SK-N-SH (cell line): ENCODE results near the gene FCHSD2. TPM values are rescaled to one million over a fixed set of nuclear protein-coding genes. Genes with fewer than 3 reads are reported as not detected.
"Not testable (repeated sequence)": the region's sequence is repeated elsewhere in the genome, so short reads cannot be mapped to it uniquely, and the experiment has no call there.

Experiments
- CTCF ChIA-PET: fragments of 300-600, 350-600 bp; formaldehyde crosslinking; extraction: SDS; loops from one replicate; lab custom pipeline; 2021; lab: Yijun Ruan, JAX
- POLR2A ChIA-PET: fragments of 350-600 bp; sonication (Branson Sonifier 250); formaldehyde crosslinking; extraction: SDS; loops from one replicate; lab custom pipeline; 2020; ENCODE audit warnings: antibody characterized with exemption, inconsistent platforms; lab: Yijun Ruan, JAX
- DNase-seq: peaks from one replicate; pipeline ENCODE4 v3.0.0; 2012
- H2AFZ ChIP-seq: fragments of 200-600 bp; sonication (generic); 2 replicates; pipeline ENCODE4 v1.8.1; 2016; ENCODE audit warnings: antibody characterized with exemption, mild to moderate bottlenecking, low read depth
- H3F3A ChIP-seq: fragments of 200-600 bp; sonication (generic); replicated peaks from 2 replicates; pipeline ENCODE3; 2016; ENCODE audit warnings: antibody characterized with exemption, mild to moderate bottlenecking; ENCODE audit not compliant: insufficient read depth
- H3K27ac ChIP-seq, 2 experiments: fragments of 200-500 bp in 1 of 2; fragments of 200-600 bp in 1 of 2; sonication (Bioruptor generic) in 1 of 2; sonication (generic), shearing (Covaris generic) in 1 of 2; 2 replicates each; pipeline versions ENCODE4 v1.5.1 to v1.6.1; 2014 to 2016; ENCODE audit warnings: low read depth in 2 of 2, inconsistent platforms in 1 of 2, low read length in 1 of 2, mild to moderate bottlenecking in 1 of 2, mixed read lengths in 1 of 2
- H3K27me3 ChIP-seq: fragments of 200-600 bp; sonication (generic), shearing (Covaris generic); 2 replicates; pipeline ENCODE4 v1.6.1; 2016; ENCODE audit warnings: mixed run types; ENCODE audit not compliant: insufficient read depth
- H3K36me3 ChIP-seq, 2 experiments: fragments of 200-500 bp in 1 of 2; fragments of 200-600 bp in 1 of 2; sonication (Bioruptor generic) in 1 of 2; sonication (generic) in 1 of 2; replicated peaks in 1 of 2; 2 replicates each; pipeline versions ENCODE3 to v1.5.1; 2014 to 2016; ENCODE audit warnings: low read length in 1 of 2, mild to moderate bottlenecking in 1 of 2; ENCODE audit not compliant: insufficient read depth in 2 of 2, control insufficient read depth in 1 of 2
- H3K4me1 ChIP-seq, 2 experiments: fragments of 200-500 bp in 1 of 2; fragments of 200-600 bp in 1 of 2; sonication (Bioruptor generic) in 1 of 2; sonication (generic), shearing (Covaris generic) in 1 of 2; 2 replicates each; pipeline versions ENCODE4 v1.5.1 to v1.6.1; 2014 to 2016; ENCODE audit warnings: low read depth in 1 of 2, low read length in 1 of 2, mixed run types in 1 of 2; ENCODE audit not compliant: insufficient read depth in 2 of 2, control insufficient read depth in 1 of 2
- H3K4me2 ChIP-seq: fragments of 200-600 bp; sonication (generic), shearing (Covaris generic); 2 replicates; pipeline ENCODE4 v1.6.1; 2017; ENCODE audit warnings: mixed run types
- H3K4me3 ChIP-seq, 2 experiments: fragments of 200-500 bp in 1 of 2; fragments of 200-600 bp in 1 of 2; sonication (Bioruptor generic) in 1 of 2; sonication (generic), shearing (Covaris generic) in 1 of 2; 2 replicates each; pipeline versions ENCODE4 v1.5.1 to v1.8.1; 2014 to 2016; ENCODE audit warnings: low read depth in 2 of 2, inconsistent platforms in 1 of 2, low read length in 1 of 2, mild to moderate bottlenecking in 1 of 2, mixed read lengths in 1 of 2, moderate library complexity in 1 of 2
- H3K79me2 ChIP-seq: fragments of 200-600 bp; sonication (generic); 2 replicates; pipeline ENCODE4 v1.8.1; 2017; ENCODE audit warnings: mild to moderate bottlenecking; ENCODE audit not compliant: insufficient read depth
- H3K9ac ChIP-seq: fragments of 200-600 bp; sonication (generic); 2 replicates; pipeline ENCODE4 v1.6.1; 2017; ENCODE audit warnings: mixed run types
- H3K9me2 ChIP-seq: fragments of 200-600 bp; sonication (generic); 2 replicates; pipeline ENCODE4 v1.6.1; 2017; ENCODE audit warnings: mixed run types
- H3K9me3 ChIP-seq: fragments of 200-600 bp; sonication (generic); 2 replicates; pipeline ENCODE4 v1.6.1; 2017; ENCODE audit warnings: mixed run types, mild to moderate bottlenecking, moderate library complexity
- H4K20me1 ChIP-seq: fragments of 200-600 bp; sonication (generic); 2 replicates; pipeline ENCODE4 v1.6.1; 2017; ENCODE audit warnings: mild to moderate bottlenecking, mixed run types; ENCODE audit not compliant: insufficient read depth
- CHD2 ChIP-seq: fragments of 150-350 bp; IDR thresholded peaks from 2 replicates; pipeline ENCODE4 v1.6.1; 2018; ENCODE audit warnings: low read length; ENCODE audit not compliant: partially characterized antibody
- FOSL2 ChIP-seq: IDR thresholded peaks from 2 replicates; pipeline ENCODE4 v1.4.0; 2012; ENCODE audit warnings: low read depth, mild to moderate bottlenecking, moderate library complexity, borderline replicate concordance
- FOXJ3 ChIP-seq: sonication (generic); formaldehyde crosslinking; IDR thresholded peaks from 2 replicates; pipeline ENCODE4 v1.5.1; 2020; ENCODE audit warnings: mild to moderate bottlenecking, missing genetic modification reagents
- GABPA ChIP-seq: IDR thresholded peaks from 2 replicates; pipeline ENCODE4 v1.4.0; 2012; ENCODE audit warnings: low read depth, mild to moderate bottlenecking
- JUND ChIP-seq: IDR thresholded peaks from 2 replicates; pipeline ENCODE4 v1.4.0; 2012
- NFIC ChIP-seq: IDR thresholded peaks from 2 replicates; pipeline ENCODE4 v1.4.0; 2012; ENCODE audit warnings: borderline replicate concordance
- RFX5 ChIP-seq: IDR thresholded peaks from 2 replicates; pipeline ENCODE4 v1.6.1; 2012; ENCODE audit warnings: mild to moderate bottlenecking, improper control_type of control experiment, low read length
- TAF1 ChIP-seq: IDR thresholded peaks from 2 replicates; pipeline ENCODE4 v1.6.1; 2012; ENCODE audit warnings: low read depth, mild to moderate bottlenecking, low read length, moderate library complexity, borderline replicate concordance
- USF1 ChIP-seq: IDR thresholded peaks from 2 replicates; pipeline ENCODE4 v1.4.0; 2012; ENCODE audit warnings: low read depth, borderline replicate concordance
- WGBS: methylation state at CpG from one replicate; pipeline ENCODE4 v1.1.6; 2017; ENCODE audit warnings: low lambda C conversion rate; 5-methylcytosine and 5-hydroxymethylcytosine counted together
- polyA plus RNA-seq, 3 experiments: library from polyadenylated mRNA; depleted of rRNA; stranded (reverse); fragments of >200 nt; gene quantifications; 2 replicates each; pipeline ENCODE4 v1.2.3, GENCODE V29; 2012

Gene FCHSD2
- polyA plus RNA-seq, 1 of the 3 experiments (the other 2 are of a cell fraction) = 10.4 TPM

GRCh38 chr11:72807792-72808191, 334.3 kb downstream of the FCHSD2 start:
- CTCF ChIA-PET = interaction anchor here (1.1 kb wide), 1 partner anchor 82 kb away, joined by 3 read pairs; no protein-coding TSS in a partner anchor
- Histone ChIP-seq H3K27ac (no peak overlapping the region), H3K4me1 (peaks cover 0 to 7% of the 10 kb centered on the region in 2 experiments; a peak in 2 of 4 replicates), H3K4me3 (no peak overlapping the region), H3F3A (peaks cover 5% of the 10 kb centered on the region), H3K9ac (no peak overlapping the region), H3K9me3 (no peaks in the 10 kb centered on the region), H3K27me3 (no peaks in the 10 kb centered on the region), H3K9me2 (no peaks in the 10 kb centered on the region), H3K79me2 (peaks cover 16% of the 10 kb centered on the region; the same call in 1 of the 2 replicates), H3K36me3 (no peaks in the 10 kb centered on the region), H4K20me1 (no peaks in the 10 kb centered on the region), H2AFZ (no peak overlapping the region), H3K4me2 (no peak overlapping the region)
- DNase-seq = no peak
- WGBS = 91% methylated on average over 2 of the region's 2 CpGs
- TF ChIP-seq FOSL2 = no peak
- no peak for TF ChIP-seq TAF1
- TF ChIP-seq FOXJ3 (CRISPR knock-in tag) = no peak
- no peak for TF ChIP-seq USF1
- no peak for TF ChIP-seq RFX5
- TF ChIP-seq JUND = no peak
- TF ChIP-seq GABPA = no peak
- POLR2A ChIA-PET = no interaction called here

GRCh38 chr11:72807021-72807693, 335.0 kb downstream of the FCHSD2 start:
- H3K4me3 ChIP-seq = no peak overlapping the region
- H3K4me1 ChIP-seq = peaks cover 0 to 2% of the 10 kb centered on the region in 2 experiments; a peak in 1 of 4 replicates
- WGBS = 78% methylated on average over 5 of the region's 5 CpGs
- TF ChIP-seq FOXJ3 (CRISPR knock-in tag) (no peak), NFIC (no peak), CHD2 (no peak)
- no peaks in the 10 kb centered on the region for H3K27me3 ChIP-seq
- no peaks in the 10 kb centered on the region for H3K9me3 ChIP-seq
- no peaks in the 10 kb centered on the region for H3K9me2 ChIP-seq
- POLR2A ChIA-PET = no interaction called here
- H3K27ac ChIP-seq = no peak overlapping the region
- DNase-seq = no peak
- H3K36me3 ChIP-seq = no peaks in the 10 kb centered on the region
- no peaks in the 10 kb centered on the region for H4K20me1 ChIP-seq
- no peak overlapping the region for H2AFZ ChIP-seq
- peaks cover 11% of the 10 kb centered on the region; the same call in 1 of the 2 replicates for H3K79me2 ChIP-seq
- H3K9ac ChIP-seq = no peak overlapping the region
- no peak overlapping the region for H3K4me2 ChIP-seq
- CTCF ChIA-PET = interaction anchor here (1.1 kb wide), 1 partner anchor 82 kb away, joined by 3 read pairs; no protein-coding TSS in a partner anchor
- peaks cover 5% of the 10 kb centered on the region for H3F3A ChIP-seq

GRCh38 chr11:72806378-72806777, 335.7 kb downstream of the FCHSD2 start:
- H3K9me3 ChIP-seq, CTCF ChIA-PET, DNase-seq, H3K9me2 ChIP-seq, H3K4me2 ChIP-seq, H3K27ac ChIP-seq, POLR2A ChIA-PET, H3K4me3 ChIP-seq, H3K36me3 ChIP-seq, H3K27me3 ChIP-seq, H3F3A ChIP-seq, H3K79me2 ChIP-seq, H2AFZ ChIP-seq, H3K9ac ChIP-seq, H3K4me1 ChIP-seq, H4K20me1 ChIP-seq: not testable (repeated sequence)
- WGBS = 100% methylated on average over 1 of the region's 1 CpG
